GM10248 (cell line): Measurements from ENCODE around the gene TYROBP.

Source experiments
- CTCF ChIA-PET: fragments of 300-600 bp; sonication (Branson Sonifier 250); formaldehyde crosslinking; extraction: SDS; loops from one replicate; lab custom pipeline; 2021; ENCODE audit warnings: antibody characterized with exemption; lab: Yijun Ruan, JAX
- POLR2A ChIA-PET: fragments of 350-650 bp; sonication (Branson Sonifier 250); formaldehyde crosslinking; extraction: SDS; loops from one replicate; lab custom pipeline; 2020; ENCODE audit warnings: antibody characterized with exemption; lab: Yijun Ruan, JAX
- DNase-seq: peaks from one replicate; pipeline ENCODE4 v3.0.0; 2012; ENCODE audit errors: extremely low spot score
- CTCF ChIP-seq: IDR thresholded peaks from 2 replicates; pipeline ENCODE4 v1.5.1; 2012; ENCODE audit warnings: mild to moderate bottlenecking, low read depth; ENCODE audit errors: extremely low read depth, missing control alignments, control extremely low read depth

TYROBP gene

GRCh38 chr19:35902870-35903475 is 5.1 kb downstream of the TYROBP start:
- POLR2A ChIA-PET = interaction anchor here (0.6 to 1.0 kb wide), 2 partner anchors 28 to 129 kb away, joined by 3 to 4 read pairs; no protein-coding TSS in a partner anchor
- no peak for DNase-seq
- TF ChIP-seq CTCF = no peak
- CTCF ChIA-PET = interaction anchor here (1.3 to 2.5 kb wide), 2 partner anchors 10 to 28 kb away, joined by 3 to 10 read pairs; no protein-coding TSS in a partner anchor

- no peak for DNase-seq
- ChIA-PET POLR2A (no interaction called here), CTCF (interaction anchor here (2.5 kb wide), 1 partner anchor 29 kb away, joined by 10 read pairs; no protein-coding TSS in a partner anchor)
- no peak for TF ChIP-seq CTCF
Observed at GRCh38 chr19:35901854-35902661, 6.0 kb downstream of the TYROBP start, which contains the start of gene HCST. Gene HCST, plus strand, starts transcription at chr19:35902529. Its CDS starts 65 bp downstream, at chr19:35902594.

- DNase-seq = no peak
- TF ChIP-seq CTCF = no peak
- ChIA-PET CTCF (interaction anchor here (0.9 to 1.4 kb wide), 2 partner anchors 30 to 46 kb away, joined by 3 to 6 read pairs; no protein-coding TSS in a partner anchor), POLR2A (interaction anchor here (0.9 to 1.0 kb wide), 2 partner anchors 8 to 18 kb away, joined by 4 read pairs; no protein-coding TSS in a partner anchor)
Observed at GRCh38 chr19:35901055-35901644, 6.9 kb downstream of the TYROBP start.

GRCh38 chr19:35899547-35900214 is 8.4 kb downstream of the TYROBP start:
- DNase-seq = peak; percentile 93
- POLR2A ChIA-PET = interaction anchor here (0.7 kb wide), 1 partner anchor 192 kb away, joined by 3 read pairs; no protein-coding TSS in a partner anchor
- CTCF ChIA-PET = interaction anchor here (1.4 kb wide), 1 partner anchor 32 kb away, joined by 6 read pairs; no protein-coding TSS in a partner anchor
- TF ChIP-seq CTCF = no peak

- ChIA-PET CTCF (interaction anchor here (6.2 kb wide), 1 partner anchor 33 kb away, joined by 27 read pairs; no protein-coding TSS in a partner anchor), POLR2A (interaction anchor here (0.7 kb wide), 1 partner anchor 109 kb away, joined by 4 read pairs; no protein-coding TSS in a partner anchor)
- no peak for DNase-seq
- no peak for TF ChIP-seq CTCF
Observed at GRCh38 chr19:35898499-35898809, 9.6 kb downstream of the TYROBP start.
